HG02610 (cell line): ENCODE measurements around the gene ACSM6.
"Not testable (repeated sequence)": the region's sequence is repeated elsewhere in the genome, so short reads cannot be mapped to it uniquely, and the experiment has no call there.

Experiments used
- ATAC-seq: cut with Tn5 transposase; IDR thresholded peaks from one replicate; pipeline ENCODE4 v1.9.1; 2021; ENCODE audit warnings: mild to moderate bottlenecking, moderate library complexity; ENCODE audit not compliant: unreplicated experiment

ACSM6 gene

GRCh38 chr10:95214793-95215192 lies 20.8 kb downstream of the ACSM6 start:
- ATAC-seq: peak; percentile 95

- no peak for ATAC-seq
These were observed 23.4 kb downstream of the ACSM6 start for GRCh38 chr10:95217476-95217875.

- ATAC-seq: no peak
These were observed 26.5 kb downstream of the ACSM6 start for GRCh38 chr10:95220539-95220938.

- ATAC-seq: no peak
These were observed 27.1 kb downstream of the ACSM6 start for GRCh38 chr10:95221124-95221523.

- ATAC-seq: no peak
These were observed 31.1 kb downstream of the ACSM6 start for GRCh38 chr10:95225136-95225535.

- ATAC-seq: not testable (repeated sequence)
These were observed 35.1 kb downstream of the ACSM6 start for GRCh38 chr10:95228934-95229723.

GRCh38 chr10:95229724-95230627 lies 35.9 kb downstream of the ACSM6 start:
- ATAC-seq: no peak

- not testable (repeated sequence) for ATAC-seq
These were observed 36.9 kb downstream of the ACSM6 start for GRCh38 chr10:95230677-95231586.

GRCh38 chr10:95233377-95234034 lies 39.5 kb downstream of the ACSM6 start:
- ATAC-seq: no peak

GRCh38 chr10:95234951-95235350 lies 40.9 kb downstream of the ACSM6 start:
- no peak for ATAC-seq

GRCh38 chr10:95235676-95236067 lies 41.6 kb downstream of the ACSM6 start:
- ATAC-seq: no peak

- ATAC-seq: peak; percentile 96
These were observed 42.2 kb downstream of the ACSM6 start for GRCh38 chr10:95236068-95236903.

GRCh38 chr10:95237376-95238170 lies 43.5 kb downstream of the ACSM6 start:
- ATAC-seq: no peak

- ATAC-seq: not testable (repeated sequence)
These were observed 46.1 kb downstream of the ACSM6 start for GRCh38 chr10:95240096-95240495.

- ATAC-seq: no peak
These were observed 46.8 kb downstream of the ACSM6 start for GRCh38 chr10:95240811-95241210.

GRCh38 chr10:95241533-95241932 lies 47.5 kb downstream of the ACSM6 start:
- no peak for ATAC-seq

- ATAC-seq: no peak
These were observed 48.7 kb downstream of the ACSM6 start for GRCh38 chr10:95242581-95243317.

- no peak for ATAC-seq
These were observed 49.2 kb downstream of the ACSM6 start for GRCh38 chr10:95243318-95243617.
